GM10266 (cell line): ENCODE measurements around the gene SLCO2A1.

ENCODE experiments used
- DNase-seq: peaks from one replicate; pipeline ENCODE4 v3.0.0; 2012; ENCODE audit errors: extremely low spot score
- TF ChIP-seq, protein P1 (sequence below): IDR thresholded peaks from 2 replicates; pipeline ENCODE4 v1.5.1; 2012; ENCODE audit warnings: mild to moderate bottlenecking, low read depth; ENCODE audit not compliant: control insufficient read depth, insufficient read depth; ENCODE audit errors: missing control alignments

SLCO2A1 gene

DNA sequence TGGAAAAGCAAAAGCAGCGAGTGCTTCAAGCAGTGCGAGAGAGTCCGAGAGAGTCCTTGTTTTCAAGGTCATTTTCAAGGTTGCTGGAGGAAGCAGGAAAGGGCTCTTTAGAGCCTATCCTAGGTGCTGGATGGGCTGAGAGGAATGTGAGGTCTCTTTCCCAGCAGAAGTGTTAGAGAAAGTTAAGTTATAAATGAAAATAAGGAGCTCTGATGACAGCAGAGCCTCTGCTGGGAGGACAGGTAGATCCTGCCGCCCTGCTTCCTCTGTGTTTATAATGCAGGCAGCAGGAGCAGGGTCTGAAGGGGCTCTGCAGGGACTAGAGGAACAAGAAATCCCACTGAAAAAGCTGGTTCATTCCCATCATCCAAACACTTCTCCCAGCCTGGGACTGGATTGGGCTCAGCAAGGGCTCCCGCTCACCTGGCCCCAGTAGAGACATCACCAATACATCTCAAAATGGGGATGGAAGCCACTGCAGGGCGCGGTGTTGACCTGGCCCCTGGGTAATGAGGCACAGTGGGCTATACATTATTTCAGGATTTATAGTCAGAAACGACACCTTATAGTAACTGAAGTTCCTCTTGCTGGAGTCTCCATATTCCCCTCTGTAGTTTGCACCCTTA is 92.6 kb downstream of the SLCO2A1 start:
- DNase-seq: no peak
- TF ChIP-seq, protein P1, sequence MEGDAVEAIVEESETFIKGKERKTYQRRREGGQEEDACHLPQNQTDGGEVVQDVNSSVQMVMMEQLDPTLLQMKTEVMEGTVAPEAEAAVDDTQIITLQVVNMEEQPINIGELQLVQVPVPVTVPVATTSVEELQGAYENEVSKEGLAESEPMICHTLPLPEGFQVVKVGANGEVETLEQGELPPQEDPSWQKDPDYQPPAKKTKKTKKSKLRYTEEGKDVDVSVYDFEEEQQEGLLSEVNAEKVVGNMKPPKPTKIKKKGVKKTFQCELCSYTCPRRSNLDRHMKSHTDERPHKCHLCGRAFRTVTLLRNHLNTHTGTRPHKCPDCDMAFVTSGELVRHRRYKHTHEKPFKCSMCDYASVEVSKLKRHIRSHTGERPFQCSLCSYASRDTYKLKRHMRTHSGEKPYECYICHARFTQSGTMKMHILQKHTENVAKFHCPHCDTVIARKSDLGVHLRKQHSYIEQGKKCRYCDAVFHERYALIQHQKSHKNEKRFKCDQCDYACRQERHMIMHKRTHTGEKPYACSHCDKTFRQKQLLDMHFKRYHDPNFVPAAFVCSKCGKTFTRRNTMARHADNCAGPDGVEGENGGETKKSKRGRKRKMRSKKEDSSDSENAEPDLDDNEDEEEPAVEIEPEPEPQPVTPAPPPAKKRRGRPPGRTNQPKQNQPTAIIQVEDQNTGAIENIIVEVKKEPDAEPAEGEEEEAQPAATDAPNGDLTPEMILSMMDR: no peak

DNA sequence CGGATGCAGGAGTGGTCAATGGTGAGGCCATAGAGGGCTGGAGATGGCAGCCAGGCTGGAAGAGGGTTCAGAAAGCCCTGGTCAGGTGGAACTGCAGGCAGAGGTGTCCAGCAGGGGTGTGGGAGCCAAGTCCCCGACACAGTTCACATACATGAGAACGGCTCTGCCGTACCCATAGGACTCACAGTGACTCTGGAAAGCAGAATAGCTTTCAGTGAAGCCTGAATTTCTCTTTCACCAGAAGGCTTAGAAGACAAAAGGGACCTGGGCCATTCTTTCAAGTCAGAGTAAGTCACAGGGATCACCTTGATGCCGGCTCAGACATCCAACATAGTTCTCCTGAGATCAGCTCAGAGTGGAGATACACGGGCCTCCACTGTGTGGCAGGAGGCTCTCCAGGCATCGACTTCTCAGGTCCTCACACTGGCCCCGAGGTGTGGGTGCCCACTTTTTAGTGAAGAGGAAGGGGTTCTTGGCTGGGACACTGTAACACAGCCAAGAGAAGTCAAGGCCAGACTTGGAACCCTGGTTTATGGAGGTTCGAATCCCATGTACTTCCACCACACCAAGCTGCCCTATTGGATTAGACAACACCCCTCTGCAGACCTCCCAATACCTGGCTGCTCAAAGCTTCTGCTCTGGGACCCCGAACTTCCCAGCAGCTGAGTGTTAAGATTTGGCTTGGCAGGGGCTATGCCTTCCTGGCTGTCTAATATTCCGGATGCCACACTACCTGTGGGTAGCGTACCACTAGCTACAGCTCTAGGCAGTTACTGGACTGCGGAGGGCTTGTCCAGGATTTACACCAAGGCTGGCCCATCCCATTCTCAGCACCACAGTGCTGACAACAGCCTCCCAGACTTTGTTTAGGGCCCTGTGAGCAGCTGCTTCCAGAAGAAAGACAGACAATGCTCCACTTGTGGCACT is 93.6 kb downstream of the SLCO2A1 start:
- no peak for DNase-seq
- TF ChIP-seq, protein P1: no peak

DNA sequence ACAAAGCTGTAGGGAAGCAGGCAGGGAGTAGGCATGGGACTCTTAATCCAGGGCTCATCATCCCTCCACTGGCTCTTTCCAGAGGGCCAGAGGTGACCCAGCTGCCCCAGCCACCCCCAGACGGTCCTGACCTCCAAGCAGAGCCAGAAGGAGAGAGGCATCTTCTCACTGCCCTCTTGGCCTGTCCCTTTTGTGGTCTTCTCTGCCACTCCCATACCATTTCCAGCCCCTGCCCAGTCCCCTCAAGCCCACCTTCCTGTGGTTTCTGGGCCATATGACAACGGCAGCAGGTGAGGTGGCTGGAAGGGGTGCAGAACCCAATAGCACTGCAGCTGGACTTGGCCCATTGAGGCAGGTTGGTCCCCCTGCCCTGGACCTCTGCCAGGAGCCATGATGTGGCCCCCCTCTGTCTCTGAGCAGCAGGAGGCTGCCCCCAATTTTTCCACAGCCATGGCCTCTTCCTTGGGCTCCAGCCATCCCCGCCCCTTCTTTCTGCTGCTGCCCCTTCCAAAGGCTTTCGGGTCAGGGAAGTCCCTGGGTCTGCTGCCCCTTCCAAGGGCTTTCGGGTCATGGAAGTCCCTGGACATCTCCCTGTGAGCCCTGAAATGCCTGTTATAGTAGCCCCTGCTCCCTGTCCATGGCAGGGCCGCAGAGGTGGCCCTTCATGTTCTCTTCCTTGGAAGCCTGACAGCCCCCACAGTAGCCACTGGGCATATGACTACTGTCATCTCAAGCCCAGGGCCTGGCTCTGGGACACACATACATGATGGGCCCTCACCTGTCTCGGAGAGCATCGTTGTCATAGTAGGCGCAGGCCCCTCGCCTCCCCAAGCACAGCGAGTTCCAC is 94.5 kb downstream of the SLCO2A1 start:
- TF ChIP-seq, protein P1: no peak
- DNase-seq: no peak

DNA sequence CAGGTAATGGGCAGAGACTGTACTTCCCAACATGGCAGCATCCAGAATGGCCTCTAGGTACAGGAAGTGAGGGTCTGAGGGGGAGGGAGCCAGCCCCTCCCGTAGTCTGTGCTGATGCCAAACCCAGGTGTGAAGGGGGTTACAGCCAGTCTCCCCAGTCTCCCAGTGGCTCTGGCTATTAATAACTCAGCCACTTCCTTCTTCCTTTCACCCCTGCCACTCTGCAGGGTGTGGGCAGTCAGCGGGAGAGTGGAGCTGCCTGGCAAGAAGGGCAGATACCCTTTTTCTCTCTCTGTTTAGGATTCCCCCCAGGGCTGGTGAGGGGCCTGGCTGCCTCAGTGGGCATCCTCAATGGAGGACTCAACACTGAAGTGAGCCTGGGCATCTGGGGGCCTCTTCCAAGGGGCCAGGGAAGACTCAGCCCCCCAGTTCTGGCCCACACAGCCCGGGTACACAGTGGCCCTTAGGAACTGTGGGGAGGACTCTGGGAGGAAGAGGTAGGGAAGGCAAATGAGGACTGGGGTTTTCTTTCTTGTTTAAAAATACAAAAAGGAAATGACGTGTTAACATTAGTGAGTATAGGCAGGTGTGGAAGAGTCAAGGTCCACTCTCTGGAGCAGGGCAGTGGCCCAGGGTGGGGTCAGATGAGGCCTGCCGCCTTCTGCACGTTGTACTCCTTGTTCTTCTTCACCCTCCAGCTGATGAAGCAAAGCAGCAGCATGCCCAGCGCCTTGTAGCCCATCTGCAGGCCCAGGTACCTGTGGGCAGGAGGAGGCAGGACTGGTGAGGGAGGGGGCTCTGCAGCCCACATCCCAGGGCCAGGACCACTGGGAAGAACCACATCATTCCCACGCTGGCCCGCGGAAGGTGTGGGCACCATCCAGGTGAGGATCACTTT is 95.4 kb downstream of the SLCO2A1 start:
- TF ChIP-seq, protein P1: no peak
- no peak for DNase-seq

DNA sequence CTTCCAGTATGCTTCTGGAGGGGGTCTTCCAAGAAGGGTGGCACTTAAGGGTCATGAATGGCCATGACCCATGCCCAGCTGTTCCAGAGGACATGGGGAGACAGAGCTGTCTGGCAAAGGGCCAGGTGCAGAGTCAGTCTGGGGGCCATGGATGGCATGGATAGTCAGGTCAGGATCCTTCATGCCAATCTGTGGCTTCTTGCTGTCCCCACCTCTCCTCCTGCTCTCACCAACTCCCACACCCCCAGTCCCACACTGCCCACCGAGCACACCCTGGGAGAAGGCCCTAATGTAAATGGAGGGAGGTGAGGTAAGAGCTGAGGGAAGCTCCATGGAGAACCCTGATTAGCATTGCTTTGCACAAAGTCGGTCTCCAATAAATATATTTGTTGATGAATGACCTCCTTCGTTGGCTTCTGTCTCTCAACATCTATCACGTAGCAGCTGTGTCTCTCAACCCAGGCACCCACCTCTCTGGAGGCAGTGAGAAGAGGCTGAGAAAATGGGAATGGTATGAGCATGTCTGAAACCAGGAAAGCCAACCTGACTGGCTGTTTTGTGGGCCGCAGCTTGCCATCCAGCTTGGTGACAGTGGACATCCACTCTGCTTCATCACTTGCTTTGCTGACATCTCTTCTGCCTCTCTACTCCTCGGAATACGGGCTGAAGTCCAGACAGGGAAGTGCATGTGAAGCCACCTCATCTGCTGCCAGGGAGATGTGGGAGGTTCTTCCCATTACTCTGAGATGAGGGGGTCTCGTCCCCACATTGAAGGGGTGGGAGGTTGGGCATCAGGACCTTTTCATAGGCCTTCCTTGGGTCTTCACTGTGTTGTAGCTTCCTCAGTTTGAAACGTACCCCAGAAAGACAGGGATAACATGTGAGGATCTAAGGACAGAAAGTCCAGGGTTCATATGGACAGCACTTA is 96.4 kb downstream of the SLCO2A1 start:
- TF ChIP-seq, protein P1: no peak
- DNase-seq: no peak
